NCI-H128 (cell line): ENCODE measurements around the gene MYO5B.
"Not testable (repeated sequence)": the region's sequence is repeated elsewhere in the genome, so short reads cannot be mapped to it uniquely, and the experiment has no call there.

Experiments used
- DNase-seq: peaks from one replicate; lab custom pipeline; 2025; ENCODE audit not compliant: unreplicated experiment; lab: John Stamatoyannopoulos, UW

Gene MYO5B

GRCh38 chr18:50194631-50195532 is at the start of gene MYO5B:
Gene MYO5B, minus strand, starts transcription at chr18:50195147. Its CDS starts 354 bp downstream, at chr18:50194793.
- DNase-seq = no peak

DNA sequence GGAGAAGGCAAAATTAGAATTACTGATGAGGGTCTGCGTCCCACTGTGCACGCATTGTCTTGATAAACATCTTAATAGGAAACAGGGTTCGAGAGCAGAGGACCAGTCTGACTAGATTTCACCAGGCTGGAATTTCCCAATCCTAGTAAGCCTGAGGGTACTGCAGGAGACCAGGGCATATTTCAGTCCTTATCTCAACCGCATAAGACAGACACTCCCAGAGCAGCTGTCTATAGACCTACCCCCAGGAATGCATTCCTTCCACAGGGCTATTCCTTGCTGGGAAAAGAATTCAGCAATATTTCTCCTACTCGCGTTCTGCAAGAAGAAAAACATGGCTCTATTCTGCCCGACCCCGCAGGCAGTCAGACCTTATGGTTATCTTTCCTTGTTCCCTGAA is 46.8 kb upstream of the MYO5B start:
- DNase-seq = not testable (repeated sequence)

- DNase-seq = no peak
These were observed 45.2 kb upstream of the MYO5B start for GRCh38 chr18:50240080-50240563.

DNA sequence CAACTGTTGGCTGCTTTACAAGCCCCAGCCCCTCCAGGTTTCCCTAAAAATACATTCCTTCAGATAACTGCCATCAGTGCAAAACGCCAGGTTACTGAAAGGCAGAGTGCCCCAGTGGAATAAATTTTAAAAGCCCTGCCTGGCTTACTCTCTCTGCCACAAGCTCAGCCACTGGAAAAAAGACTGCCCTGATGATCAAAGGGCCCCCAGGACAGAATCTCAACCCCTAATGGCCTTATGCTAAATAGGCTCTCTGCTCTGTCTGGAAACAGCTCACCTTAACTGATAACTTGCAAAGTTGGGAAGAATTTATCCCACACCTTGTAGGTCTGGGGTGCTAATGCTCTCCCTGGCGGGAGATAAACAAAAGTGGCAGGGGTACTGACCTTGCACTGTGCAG is 37.5 kb upstream of the MYO5B start:
- no peak for DNase-seq

- DNase-seq = no peak
These were observed 36.7 kb upstream of the MYO5B start for GRCh38 chr18:50231621-50232020.

- DNase-seq = not testable (repeated sequence)
These were observed 25.3 kb upstream of the MYO5B start for GRCh38 chr18:50220249-50220648.

- DNase-seq = no peak
These were observed 23.7 kb upstream of the MYO5B start for GRCh38 chr18:50218432-50219197.

- DNase-seq = no peak
These were observed 14.4 kb upstream of the MYO5B start for GRCh38 chr18:50209311-50209710.

- DNase-seq = no peak
These were observed 12.8 kb upstream of the MYO5B start for GRCh38 chr18:50207722-50208121.

- DNase-seq = peak; percentile 72
These were observed 9.1 kb upstream of the MYO5B start for GRCh38 chr18:50203801-50204604.

- no peak for DNase-seq
These were observed 6.6 kb upstream of the MYO5B start for GRCh38 chr18:50201476-50202018.

GRCh38 chr18:50199921-50200320 is 5.0 kb upstream of the MYO5B start:
- no peak for DNase-seq

GRCh38 chr18:50199346-50199855 is 4.5 kb upstream of the MYO5B start:
- DNase-seq = no peak

- no peak for DNase-seq
These were observed 1.3 kb upstream of the MYO5B start for GRCh38 chr18:50196261-50196660.

- no peak for DNase-seq
These were observed 742 bp upstream of the MYO5B start for GRCh38 chr18:50195689-50196088.

DNA sequence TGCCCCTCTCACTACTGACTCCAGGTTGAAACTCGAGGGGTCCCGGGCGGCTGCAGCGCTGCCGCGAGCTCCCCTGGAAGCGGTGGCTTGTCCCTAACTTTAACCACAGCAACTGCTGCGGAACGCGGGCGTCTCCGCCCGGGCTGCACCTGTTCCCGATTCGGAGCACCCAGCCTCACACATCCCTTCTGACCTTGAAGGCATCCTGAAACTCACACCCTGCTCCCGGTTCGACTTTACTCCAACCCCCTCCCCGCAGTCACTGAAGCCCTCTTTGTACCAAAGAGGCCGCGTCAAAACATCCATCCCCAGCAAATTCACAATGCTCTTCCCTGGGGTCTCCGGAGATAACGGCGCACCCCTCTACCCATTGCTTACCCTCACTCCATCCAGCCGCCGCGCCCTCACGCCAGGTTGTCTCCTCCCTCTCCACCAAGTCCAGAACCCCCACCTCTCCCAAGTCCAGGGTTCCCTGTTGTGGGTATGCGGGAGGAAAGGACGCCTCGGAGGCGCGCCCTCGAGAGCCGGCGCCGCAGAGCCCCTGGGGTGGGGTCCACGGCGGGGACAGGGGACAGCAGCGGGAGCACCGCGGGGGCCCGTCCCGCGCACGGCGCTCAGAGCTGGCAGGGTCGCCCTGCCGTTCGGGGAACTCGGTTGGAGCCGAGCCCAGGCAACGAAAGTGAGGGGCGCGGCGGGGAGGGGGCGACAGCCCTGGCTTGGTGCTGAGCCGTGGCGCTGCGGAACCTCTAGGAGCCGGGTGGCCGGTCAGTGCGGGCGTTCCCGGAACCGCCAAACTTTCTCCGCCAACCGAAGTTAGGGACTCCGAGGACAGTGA is 934 bp downstream of the MYO5B start:
- no peak for DNase-seq

DNA sequence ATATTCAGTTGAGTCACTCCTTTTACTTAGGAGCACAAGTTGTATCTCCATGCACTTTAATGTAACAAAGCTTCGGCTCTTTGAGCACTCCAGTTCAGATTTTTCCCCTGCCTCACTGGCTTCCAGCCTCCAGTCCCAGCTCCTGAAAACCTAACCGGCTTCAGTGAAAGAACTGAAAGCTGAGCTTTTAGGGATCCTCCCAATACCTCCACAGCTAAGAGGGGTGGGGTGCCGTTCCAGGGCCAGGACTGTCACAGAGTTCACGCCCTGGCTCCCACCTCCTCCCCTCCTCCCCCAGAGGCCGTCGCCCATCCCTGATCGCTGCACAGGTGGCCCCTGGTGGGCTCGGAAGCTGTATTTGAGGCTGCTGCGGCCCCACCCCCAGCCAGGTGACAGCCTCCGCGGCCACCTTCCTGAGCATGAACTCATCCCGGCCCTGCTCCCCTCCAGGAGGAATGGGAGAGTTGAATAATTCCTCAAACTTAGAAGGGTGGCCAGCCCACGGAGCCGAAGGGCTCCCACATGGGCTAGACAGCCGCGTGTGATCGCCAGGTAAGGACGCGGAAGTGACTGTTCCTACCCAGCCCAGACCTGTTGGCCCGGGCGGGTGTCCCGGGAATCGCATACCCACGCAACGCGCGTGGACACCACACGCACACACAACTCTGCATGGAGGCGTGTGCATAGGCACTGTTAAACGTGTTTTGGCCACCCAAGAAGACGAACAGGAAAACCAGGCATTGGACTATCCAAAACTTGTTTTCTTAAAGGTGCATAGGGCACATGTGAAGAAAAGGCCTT is 1.8 kb downstream of the MYO5B start:
- no peak for DNase-seq

DNA sequence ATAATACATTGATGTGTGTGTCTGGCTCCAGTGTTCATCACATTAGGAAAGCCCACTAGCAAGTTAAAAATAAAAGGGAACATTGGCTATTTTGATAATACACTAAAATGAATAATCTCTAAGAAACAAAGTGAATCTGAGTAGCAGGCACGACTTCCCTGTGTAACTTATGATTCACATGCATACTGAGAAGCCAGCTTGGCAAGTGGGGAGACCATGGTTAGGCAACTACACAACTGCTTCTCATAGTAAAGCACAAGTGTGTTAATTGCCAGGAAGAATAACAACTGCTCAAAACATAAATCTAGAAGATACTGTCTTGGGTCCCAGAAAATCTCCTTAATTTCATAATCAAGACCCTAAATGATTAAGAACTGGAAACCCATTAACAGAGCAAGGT is 4.0 kb downstream of the MYO5B start:
- DNase-seq = no peak

- DNase-seq = no peak
These were observed 4.7 kb downstream of the MYO5B start for GRCh38 chr18:50190236-50190635.
